A673 (cell line): ENCODE data around the gene KRT73. TPM values are rescaled to one million over a fixed set of nuclear protein-coding genes. Genes with fewer than 3 reads are reported as not detected.

Experiments used
- BruUV-seq: library from RNA; stranded (reverse); fragments of 400-500 nt; replicated peaks from 2 replicates; lab custom pipeline; 2021; lab: Mats Ljungman, UMichigan
- CTCF ChIA-PET: fragments of 300-600 bp; sonication (Branson Sonifier 250); formaldehyde crosslinking; loops from one replicate; lab custom pipeline; 2022; ENCODE audit warnings: antibody characterized with exemption; lab: Charles Lee
- POLR2A ChIA-PET: fragments of 300-600 bp; sonication (Branson Sonifier 250); formaldehyde crosslinking; loops from one replicate; lab custom pipeline; 2022; ENCODE audit warnings: antibody characterized with exemption; ENCODE audit not compliant: low non-redundant PET; lab: Charles Lee
- DNase-seq: peaks from one replicate; pipeline ENCODE4 v3.0.0-alpha.2; 2015; ENCODE audit warnings: low spot score
- H3K27ac ChIP-seq: fragments of 200-600 bp; sonication (generic); 2 replicates; pipeline ENCODE4 v1.5.1; 2016; ENCODE audit warnings: mixed run types, low read depth, mild to moderate bottlenecking, mixed read lengths, antibody characterized with exemption, low read length; ENCODE audit not compliant: poor library complexity, severe bottlenecking
- H3K27me3 ChIP-seq: fragments of 200-600 bp; sonication (generic); replicated peaks from 2 replicates; pipeline ENCODE4 v1.6.1; 2017; ENCODE audit warnings: mixed run types, low read depth, mild to moderate bottlenecking, mixed read lengths, antibody characterized with exemption, low read length; ENCODE audit not compliant: insufficient read depth, poor library complexity
- H3K36me3 ChIP-seq: fragments of 200-600 bp; sonication (generic); 2 replicates; pipeline ENCODE4 v1.6.1; 2016; ENCODE audit warnings: mixed run types, mild to moderate bottlenecking, mixed read lengths, antibody characterized with exemption, low read length; ENCODE audit not compliant: insufficient read depth, poor library complexity, severe bottlenecking
- H3K4me1 ChIP-seq: fragments of 200-600 bp; sonication (generic); 2 replicates; pipeline ENCODE4 v1.6.1; 2017; ENCODE audit warnings: mixed run types, mild to moderate bottlenecking, mixed read lengths, antibody characterized with exemption, low read length; ENCODE audit not compliant: insufficient read depth, poor library complexity, severe bottlenecking
- H3K4me3 ChIP-seq: fragments of 200-600 bp; sonication (generic); 2 replicates; pipeline ENCODE4 v1.5.1; 2016; ENCODE audit warnings: low read depth, mixed run types, mild to moderate bottlenecking, mixed read lengths, low read length; ENCODE audit not compliant: poor library complexity, severe bottlenecking
- H3K9me3 ChIP-seq: fragments of 200-600 bp; sonication (generic); 2 replicates; pipeline ENCODE4 v1.6.1; 2016; ENCODE audit warnings: mixed run types, low read depth, mild to moderate bottlenecking, mixed read lengths, antibody characterized with exemption, low read length; ENCODE audit not compliant: poor library complexity, severe bottlenecking
- EZH2 ChIP-seq: fragments of 200-600 bp; sonication (generic); IDR thresholded peaks from 2 replicates; pipeline ENCODE4 v1.6.1; 2017; ENCODE audit warnings: borderline replicate concordance, low read depth, mild to moderate bottlenecking, mixed read lengths, antibody characterized with exemption, low read length; ENCODE audit not compliant: poor library complexity, severe bottlenecking
- intact Hi-C: fragments of 100-400 bp; cut with micrococcal nuclease; formaldehyde crosslinking; loops from one replicate; pipeline ENCODE4 v1.10.0; 2022; ENCODE audit not compliant: unreplicated experiment
- total RNA-seq: library from RNA; stranded (reverse); gene quantifications from 2 replicates; pipeline ENCODE4 v1.2.3, GENCODE V29; 2021
- TF ChIP-seq, protein P1 (sequence below): fragments of 300-800, 200-600 bp; sonication (generic); conservative IDR thresholded peaks from 2 replicates; pipeline ENCODE4 v1.5.1; 2017; ENCODE audit warnings: low read depth, mild to moderate bottlenecking, antibody characterized with exemption, low read length, moderate library complexity, mixed read lengths

KRT73 gene
- total RNA-seq, 1 experiment from 2014 or later, result not detected

DNA sequence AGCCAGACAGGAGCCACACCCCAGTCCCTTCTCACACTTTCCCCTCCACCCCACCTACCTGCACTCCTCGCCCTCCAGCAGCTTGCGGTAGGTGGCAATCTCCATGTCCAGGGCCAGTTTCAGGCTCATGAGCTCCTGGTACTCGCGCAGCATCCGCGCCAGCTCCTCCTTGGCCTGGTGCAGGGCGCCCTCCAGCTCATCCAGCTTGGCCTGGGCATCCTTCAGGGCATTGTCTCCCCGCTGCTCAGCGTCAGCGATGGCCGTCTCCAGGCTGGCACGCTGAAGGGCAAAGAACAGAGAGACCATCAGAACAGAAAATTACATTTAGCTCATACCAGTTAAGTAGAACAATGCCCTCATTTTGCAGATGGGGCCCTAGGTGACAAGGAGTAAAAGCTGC is 50.2 kb downstream of the KRT73 start:
- CTCF ChIA-PET, result interaction anchor here (2.0 kb wide), 1 partner anchor 312 kb away, joined by 5 read pairs; no protein-coding TSS in a partner anchor
- POLR2A ChIA-PET, result no interaction called here
- no peak overlapping the region for H3K27ac ChIP-seq
- no TSS peak for BruUV-seq
- H3K36me3 ChIP-seq, result no peaks in the 10 kb centered on the region
- H3K9me3 ChIP-seq, result no peaks in the 10 kb centered on the region
- no peak for TF ChIP-seq EZH2
- TF ChIP-seq, protein P1, sequence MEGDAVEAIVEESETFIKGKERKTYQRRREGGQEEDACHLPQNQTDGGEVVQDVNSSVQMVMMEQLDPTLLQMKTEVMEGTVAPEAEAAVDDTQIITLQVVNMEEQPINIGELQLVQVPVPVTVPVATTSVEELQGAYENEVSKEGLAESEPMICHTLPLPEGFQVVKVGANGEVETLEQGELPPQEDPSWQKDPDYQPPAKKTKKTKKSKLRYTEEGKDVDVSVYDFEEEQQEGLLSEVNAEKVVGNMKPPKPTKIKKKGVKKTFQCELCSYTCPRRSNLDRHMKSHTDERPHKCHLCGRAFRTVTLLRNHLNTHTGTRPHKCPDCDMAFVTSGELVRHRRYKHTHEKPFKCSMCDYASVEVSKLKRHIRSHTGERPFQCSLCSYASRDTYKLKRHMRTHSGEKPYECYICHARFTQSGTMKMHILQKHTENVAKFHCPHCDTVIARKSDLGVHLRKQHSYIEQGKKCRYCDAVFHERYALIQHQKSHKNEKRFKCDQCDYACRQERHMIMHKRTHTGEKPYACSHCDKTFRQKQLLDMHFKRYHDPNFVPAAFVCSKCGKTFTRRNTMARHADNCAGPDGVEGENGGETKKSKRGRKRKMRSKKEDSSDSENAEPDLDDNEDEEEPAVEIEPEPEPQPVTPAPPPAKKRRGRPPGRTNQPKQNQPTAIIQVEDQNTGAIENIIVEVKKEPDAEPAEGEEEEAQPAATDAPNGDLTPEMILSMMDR, result no peak
- intact Hi-C loops, result no loop called here
- no peak overlapping the region for H3K4me3 ChIP-seq
- peaks cover 7% of the 10 kb centered on the region for H3K27me3 ChIP-seq
- no peaks in the 10 kb centered on the region for H3K4me1 ChIP-seq
- DNase-seq, result no peak

DNA sequence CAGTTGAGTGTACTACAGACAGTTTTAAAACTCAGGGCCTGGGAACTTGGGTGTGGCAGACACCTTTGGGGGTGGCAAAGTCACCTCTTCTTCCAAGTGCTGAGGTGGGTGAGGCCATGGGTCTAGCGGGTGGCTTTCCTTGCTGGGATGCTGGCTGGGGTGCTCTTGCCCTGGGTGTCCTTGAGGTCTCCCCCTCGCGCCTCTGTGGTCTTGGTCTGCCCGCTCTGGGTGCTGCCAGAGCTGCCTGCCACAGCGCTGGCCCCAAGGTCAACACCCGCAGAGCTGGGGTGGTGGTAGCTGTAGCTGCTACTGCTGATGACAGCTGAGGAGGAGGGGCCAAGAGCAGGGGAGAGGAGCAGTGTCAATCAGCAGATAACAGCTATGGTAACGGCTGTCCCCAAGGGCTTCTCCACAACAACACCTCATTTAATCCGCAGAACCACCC is 51.5 kb downstream of the KRT73 start:
- Histone ChIP-seq H3K9me3 (no peaks in the 10 kb centered on the region), H3K27ac (no peak overlapping the region), H3K36me3 (no peaks in the 10 kb centered on the region), H3K27me3 (peaks cover 6% of the 10 kb centered on the region), H3K4me3 (no peak overlapping the region), H3K4me1 (no peaks in the 10 kb centered on the region)
- no TSS peak for BruUV-seq
- DNase-seq, result no peak
- intact Hi-C loops, result no loop called here
- TF ChIP-seq, protein P1, result no peak
- no peak for TF ChIP-seq EZH2
- ChIA-PET POLR2A (no interaction called here), CTCF (no interaction called here)

DNA sequence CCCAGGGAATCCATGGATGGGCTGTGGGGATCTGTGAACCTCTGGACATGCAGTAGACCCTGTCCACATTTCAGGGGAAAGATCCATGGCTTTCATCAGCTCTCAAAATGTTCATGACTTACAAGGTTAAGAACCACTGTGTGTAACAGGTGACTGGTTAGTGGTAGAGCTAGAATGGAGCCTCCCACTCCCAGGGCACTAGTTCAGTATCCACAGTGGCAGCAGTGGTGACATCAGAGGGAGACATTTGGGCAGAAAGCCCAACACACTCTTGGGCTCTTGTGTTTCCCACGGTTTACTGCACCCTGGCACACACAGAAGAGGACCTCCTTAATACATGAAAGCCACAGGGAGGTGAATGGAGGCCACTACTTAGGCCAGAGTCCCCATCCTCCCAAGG is 53.8 kb downstream of the KRT73 start:
- no peak for TF ChIP-seq EZH2
- TF ChIP-seq, protein P1, result no peak
- Histone ChIP-seq H3K4me3 (no peak overlapping the region), H3K27me3 (peaks cover 3% of the 10 kb centered on the region), H3K36me3 (no peaks in the 10 kb centered on the region), H3K27ac (no peak overlapping the region), H3K9me3 (no peaks in the 10 kb centered on the region), H3K4me1 (no peaks in the 10 kb centered on the region)
- ChIA-PET POLR2A (no interaction called here), CTCF (no interaction called here)
- no peak for DNase-seq
- intact Hi-C loops, result no loop called here
- no TSS peak for BruUV-seq
